HEK293 (cell line): ENCODE data around the gene FCMR.

Source experiments
- FEZF1 ChIP-seq: fragments of 450-650 bp; formaldehyde crosslinking; IDR thresholded peaks from 2 replicates; pipeline ENCODE4 v1.5.1; 2016; ENCODE audit warnings: missing biosample characterization, missing genetic modification characterization
- PRDM2 ChIP-seq: fragments of 450-650 bp; formaldehyde crosslinking; IDR thresholded peaks from 2 replicates; pipeline ENCODE4 v1.5.1; 2016; ENCODE audit warnings: missing biosample characterization, missing genetic modification characterization, borderline replicate concordance
- SCRT2 ChIP-seq: fragments of 450-650 bp; formaldehyde crosslinking; IDR thresholded peaks from 2 replicates; pipeline ENCODE4 v1.5.1; 2016; ENCODE audit warnings: missing biosample characterization, missing genetic modification characterization
- SETDB1 ChIP-seq: IDR thresholded peaks from one replicate; pipeline ENCODE4 v1.6.1; 2017; ENCODE audit warnings: mild to moderate bottlenecking, low read length, moderate library complexity, mixed read lengths; ENCODE audit not compliant: insufficient read length
- YY1 ChIP-seq: fragments of 450-650 bp; formaldehyde crosslinking; IDR thresholded peaks from 2 replicates; pipeline ENCODE4 v1.5.1; 2018; ENCODE audit warnings: missing biosample characterization, missing genetic modification characterization
- ZBTB10 ChIP-seq: fragments of 450-650 bp; formaldehyde crosslinking; IDR thresholded peaks from 2 replicates; pipeline ENCODE4 v1.5.1; 2016; ENCODE audit warnings: missing biosample characterization, missing genetic modification characterization
- ZBTB44 ChIP-seq: fragments of 450-650 bp; IDR thresholded peaks from 2 replicates; pipeline ENCODE4 v1.5.1; 2018; ENCODE audit warnings: missing biosample characterization, mild to moderate bottlenecking, missing genetic modification characterization
- ZBTB48 ChIP-seq: fragments of 450-650 bp; formaldehyde crosslinking; IDR thresholded peaks from 2 replicates; pipeline ENCODE4 v1.5.1; 2016; ENCODE audit warnings: missing biosample characterization, missing genetic modification characterization
- ZNF140 ChIP-seq: fragments of 450-650 bp; formaldehyde crosslinking; IDR thresholded peaks from 2 replicates; pipeline ENCODE4 v1.5.1; 2016; ENCODE audit warnings: missing biosample characterization, missing genetic modification characterization
- ZNF335 ChIP-seq: fragments of 450-650 bp; formaldehyde crosslinking; conservative IDR thresholded peaks from 2 replicates; pipeline ENCODE4 v1.5.1; 2016; ENCODE audit warnings: missing biosample characterization, missing genetic modification characterization
- ZNF555 ChIP-seq: fragments of 450-650 bp; formaldehyde crosslinking; conservative IDR thresholded peaks from 2 replicates; pipeline ENCODE4 v1.5.1; 2017; ENCODE audit warnings: missing biosample characterization, mild to moderate bottlenecking, missing genetic modification characterization, inconsistent platforms
- ZNF560 ChIP-seq: fragments of 450-650 bp; formaldehyde crosslinking; IDR thresholded peaks from 2 replicates; pipeline ENCODE4 v1.5.1; 2017; ENCODE audit warnings: missing biosample characterization, missing genetic modification characterization, borderline replicate concordance
- ZNF596 ChIP-seq: fragments of 450-650 bp; IDR thresholded peaks from 2 replicates; pipeline ENCODE4 v1.5.0; 2018; ENCODE audit warnings: missing biosample characterization, mild to moderate bottlenecking, missing genetic modification characterization, moderate library complexity
- ZNF610 ChIP-seq: fragments of 450-650 bp; formaldehyde crosslinking; IDR thresholded peaks from 2 replicates; pipeline ENCODE4 v1.5.1; 2016; ENCODE audit warnings: missing biosample characterization, missing genetic modification characterization, borderline replicate concordance
- ZNF629 ChIP-seq: fragments of 450-650 bp; formaldehyde crosslinking; IDR thresholded peaks from 2 replicates; pipeline ENCODE4 v1.5.1; 2017; ENCODE audit warnings: missing biosample characterization, missing genetic modification characterization
- ZNF658 ChIP-seq: fragments of 450-650 bp; formaldehyde crosslinking; IDR thresholded peaks from 2 replicates; pipeline ENCODE4; 2016; ENCODE audit warnings: missing biosample characterization, missing genetic modification characterization
- ZNF670 ChIP-seq: fragments of 450-650 bp; formaldehyde crosslinking; IDR thresholded peaks from 2 replicates; pipeline ENCODE4 v1.5.1; 2016; ENCODE audit warnings: missing biosample characterization, missing genetic modification characterization, low read depth
- ZNF677 ChIP-seq: fragments of 450-650 bp; IDR thresholded peaks from 2 replicates; pipeline ENCODE4 v1.5.0; 2018; ENCODE audit warnings: missing biosample characterization, mild to moderate bottlenecking, missing genetic modification characterization, moderate library complexity
- ZNF707 ChIP-seq: fragments of 450-650 bp; formaldehyde crosslinking; IDR thresholded peaks from 2 replicates; pipeline ENCODE4 v1.5.1; 2016; ENCODE audit warnings: missing biosample characterization, missing genetic modification characterization
- ZNF776 ChIP-seq: fragments of 450-650 bp; formaldehyde crosslinking; IDR thresholded peaks from 2 replicates; pipeline ENCODE4 v1.5.0; 2017; ENCODE audit warnings: missing biosample characterization, missing genetic modification characterization, borderline replicate concordance
- ZNF792 ChIP-seq: fragments of 450-650 bp; formaldehyde crosslinking; IDR thresholded peaks from 2 replicates; pipeline ENCODE4 v1.5.1; 2016; ENCODE audit warnings: missing biosample characterization, missing genetic modification characterization
- ZSCAN30 ChIP-seq: fragments of 450-650 bp; IDR thresholded peaks from 2 replicates; pipeline ENCODE4 v1.5.1; 2018; ENCODE audit warnings: missing biosample characterization, mild to moderate bottlenecking, missing genetic modification characterization, moderate library complexity
- TF ChIP-seq, protein P1 (sequence below): fragments of 450-650 bp; formaldehyde crosslinking; IDR thresholded peaks from 2 replicates; pipeline ENCODE4 v1.5.1; 2017; ENCODE audit warnings: missing biosample characterization, missing genetic modification characterization
- TF ChIP-seq, protein P2 (sequence below): fragments of 450-650 bp; formaldehyde crosslinking; IDR thresholded peaks from 2 replicates; pipeline ENCODE4; 2016; ENCODE audit warnings: missing biosample characterization, missing genetic modification characterization
- TF ChIP-seq, protein P3 (sequence below): fragments of 450-650 bp; formaldehyde crosslinking; IDR thresholded peaks from 2 replicates; pipeline ENCODE4 v1.5.1; 2017; ENCODE audit warnings: missing biosample characterization, missing genetic modification characterization

Gene FCMR

DNA sequence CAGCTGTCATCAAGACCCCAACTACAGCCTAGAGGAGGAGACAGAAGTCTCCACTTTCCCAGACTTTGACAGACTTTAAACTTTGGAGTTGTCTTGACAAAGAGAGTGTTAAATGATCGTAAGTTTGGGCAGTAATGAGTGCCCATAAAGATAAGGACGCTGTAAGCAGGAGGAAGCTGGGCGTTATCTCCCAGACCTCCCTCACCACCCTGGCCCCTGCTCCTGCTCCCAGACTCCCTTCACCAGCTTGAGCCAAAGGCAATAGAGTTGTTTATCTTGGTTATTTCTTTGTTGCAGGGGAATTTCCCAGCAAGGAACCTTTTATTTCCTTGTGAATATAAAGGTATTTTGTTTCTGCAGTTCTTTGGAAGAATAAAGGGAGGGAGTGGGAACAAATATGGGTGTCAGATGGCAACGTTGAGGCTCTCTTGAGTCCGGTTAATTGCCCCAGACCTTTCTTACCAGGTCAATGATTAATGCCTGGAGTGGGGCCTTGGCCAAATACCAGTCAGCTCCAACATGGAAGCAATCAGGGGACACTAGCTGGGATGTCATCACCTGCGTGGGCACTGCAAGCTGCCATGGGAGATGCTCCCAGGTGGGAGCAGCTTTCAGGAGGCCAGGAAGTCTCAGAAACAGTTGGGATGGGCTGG lies 20.2 kb upstream of the FCMR start (continued):
- TF ChIP-seq ZBTB44 (tag by site-specific recombination) (no peak), ZNF610 (tag by site-specific recombination) (no peak), ZNF707 (no peak), SETDB1 (no peak), ZNF335 (tag by site-specific recombination) (no peak), ZNF677 (no peak), ZBTB48 (tag by site-specific recombination) (no peak), PRDM2 (tag by site-specific recombination) (no peak), YY1 (no peak), ZNF776 (no peak), ZSCAN30 (no peak), ZNF560 (tag by site-specific recombination) (no peak), FEZF1 (peak; percentile 66), ZNF670 (tag by site-specific recombination) (no peak), ZNF596 (tag by site-specific recombination) (no peak), ZNF792 (tag by site-specific recombination) (no peak), ZNF555 (no peak), ZNF140 (tag by site-specific recombination) (no peak), ZNF629 (tag by site-specific recombination) (no peak), SCRT2 (no peak), ZNF658 (tag by site-specific recombination) (no peak), ZBTB10 (tag by site-specific recombination) (no peak)
- TF ChIP-seq, protein P1, sequence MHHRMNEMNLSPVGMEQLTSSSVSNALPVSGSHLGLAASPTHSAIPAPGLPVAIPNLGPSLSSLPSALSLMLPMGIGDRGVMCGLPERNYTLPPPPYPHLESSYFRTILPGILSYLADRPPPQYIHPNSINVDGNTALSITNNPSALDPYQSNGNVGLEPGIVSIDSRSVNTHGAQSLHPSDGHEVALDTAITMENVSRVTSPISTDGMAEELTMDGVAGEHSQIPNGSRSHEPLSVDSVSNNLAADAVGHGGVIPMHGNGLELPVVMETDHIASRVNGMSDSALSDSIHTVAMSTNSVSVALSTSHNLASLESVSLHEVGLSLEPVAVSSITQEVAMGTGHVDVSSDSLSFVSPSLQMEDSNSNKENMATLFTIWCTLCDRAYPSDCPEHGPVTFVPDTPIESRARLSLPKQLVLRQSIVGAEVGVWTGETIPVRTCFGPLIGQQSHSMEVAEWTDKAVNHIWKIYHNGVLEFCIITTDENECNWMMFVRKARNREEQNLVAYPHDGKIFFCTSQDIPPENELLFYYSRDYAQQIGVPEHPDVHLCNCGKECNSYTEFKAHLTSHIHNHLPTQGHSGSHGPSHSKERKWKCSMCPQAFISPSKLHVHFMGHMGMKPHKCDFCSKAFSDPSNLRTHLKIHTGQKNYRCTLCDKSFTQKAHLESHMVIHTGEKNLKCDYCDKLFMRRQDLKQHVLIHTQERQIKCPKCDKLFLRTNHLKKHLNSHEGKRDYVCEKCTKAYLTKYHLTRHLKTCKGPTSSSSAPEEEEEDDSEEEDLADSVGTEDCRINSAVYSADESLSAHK, result no peak
- TF ChIP-seq, protein P2, sequence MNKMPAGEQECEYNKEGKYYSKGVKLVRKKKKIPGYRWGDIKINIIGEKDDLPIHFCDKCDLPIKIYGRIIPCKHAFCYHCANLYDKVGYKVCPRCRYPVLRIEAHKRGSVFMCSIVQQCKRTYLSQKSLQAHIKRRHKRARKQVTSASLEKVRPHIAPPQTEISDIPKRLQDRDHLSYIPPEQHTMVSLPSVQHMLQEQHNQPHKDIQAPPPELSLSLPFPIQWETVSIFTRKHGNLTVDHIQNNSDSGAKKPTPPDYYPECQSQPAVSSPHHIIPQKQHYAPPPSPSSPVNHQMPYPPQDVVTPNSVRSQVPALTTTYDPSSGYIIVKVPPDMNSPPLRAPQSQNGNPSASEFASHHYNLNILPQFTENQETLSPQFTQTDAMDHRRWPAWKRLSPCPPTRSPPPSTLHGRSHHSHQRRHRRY, result no peak
- TF ChIP-seq, protein P3, sequence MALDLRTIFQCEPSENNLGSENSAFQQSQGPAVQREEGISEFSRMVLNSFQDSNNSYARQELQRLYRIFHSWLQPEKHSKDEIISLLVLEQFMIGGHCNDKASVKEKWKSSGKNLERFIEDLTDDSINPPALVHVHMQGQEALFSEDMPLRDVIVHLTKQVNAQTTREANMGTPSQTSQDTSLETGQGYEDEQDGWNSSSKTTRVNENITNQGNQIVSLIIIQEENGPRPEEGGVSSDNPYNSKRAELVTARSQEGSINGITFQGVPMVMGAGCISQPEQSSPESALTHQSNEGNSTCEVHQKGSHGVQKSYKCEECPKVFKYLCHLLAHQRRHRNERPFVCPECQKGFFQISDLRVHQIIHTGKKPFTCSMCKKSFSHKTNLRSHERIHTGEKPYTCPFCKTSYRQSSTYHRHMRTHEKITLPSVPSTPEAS, result no peak
